Raji (cell line): ENCODE measurements around the gene DLGAP1.

Experiments
- POLR2A ChIP-seq: IDR thresholded peaks from 2 replicates; pipeline ENCODE4 v1.6.1; 2011; ENCODE audit warnings: low read depth, low read length, control low read depth; ENCODE audit not compliant: insufficient read depth

DLGAP1 gene

GRCh38 chr18:4233468-4233867 is 221.6 kb downstream of the DLGAP1 start:
- no peak for TF ChIP-seq POLR2A

DNA sequence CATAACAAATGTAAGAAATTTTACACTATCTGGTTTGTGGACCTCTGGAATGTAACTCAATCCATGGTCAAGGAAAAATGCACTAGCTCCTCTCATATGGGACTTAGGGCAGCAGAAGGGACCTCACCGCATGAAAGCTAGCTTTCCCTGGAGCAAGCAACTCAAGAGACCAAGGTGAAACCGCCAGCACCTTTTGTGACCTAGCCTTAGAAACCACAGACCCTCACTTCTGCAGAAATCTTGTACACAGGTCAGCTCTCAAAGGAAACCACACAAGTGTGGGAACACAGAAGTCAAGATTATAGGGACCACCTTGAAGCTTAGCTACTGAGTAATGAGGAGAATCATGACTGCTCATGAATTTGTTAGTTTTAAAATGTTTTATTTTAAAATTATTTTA is 222.5 kb downstream of the DLGAP1 start:
- TF ChIP-seq POLR2A = no peak

DNA sequence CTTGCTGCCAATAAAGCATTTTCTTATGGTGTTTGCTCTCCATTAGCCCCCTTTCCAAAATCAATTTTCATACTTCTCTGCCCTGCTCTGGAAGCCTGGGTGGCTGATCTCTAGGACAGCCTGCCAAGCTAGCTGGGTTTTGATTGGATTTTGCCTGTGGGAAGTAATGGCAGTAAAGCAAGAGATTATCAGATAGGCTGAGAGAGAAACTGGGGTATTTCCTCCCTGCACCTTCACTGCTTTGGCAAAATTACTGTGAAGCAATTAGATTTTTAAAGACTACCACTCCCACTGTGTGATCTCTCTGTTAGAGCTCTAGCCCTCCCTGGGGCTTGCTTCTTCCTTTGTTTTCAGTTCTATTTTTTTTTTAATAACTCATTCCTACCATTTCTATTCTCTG is 223.8 kb downstream of the DLGAP1 start:
- no peak for TF ChIP-seq POLR2A

DNA sequence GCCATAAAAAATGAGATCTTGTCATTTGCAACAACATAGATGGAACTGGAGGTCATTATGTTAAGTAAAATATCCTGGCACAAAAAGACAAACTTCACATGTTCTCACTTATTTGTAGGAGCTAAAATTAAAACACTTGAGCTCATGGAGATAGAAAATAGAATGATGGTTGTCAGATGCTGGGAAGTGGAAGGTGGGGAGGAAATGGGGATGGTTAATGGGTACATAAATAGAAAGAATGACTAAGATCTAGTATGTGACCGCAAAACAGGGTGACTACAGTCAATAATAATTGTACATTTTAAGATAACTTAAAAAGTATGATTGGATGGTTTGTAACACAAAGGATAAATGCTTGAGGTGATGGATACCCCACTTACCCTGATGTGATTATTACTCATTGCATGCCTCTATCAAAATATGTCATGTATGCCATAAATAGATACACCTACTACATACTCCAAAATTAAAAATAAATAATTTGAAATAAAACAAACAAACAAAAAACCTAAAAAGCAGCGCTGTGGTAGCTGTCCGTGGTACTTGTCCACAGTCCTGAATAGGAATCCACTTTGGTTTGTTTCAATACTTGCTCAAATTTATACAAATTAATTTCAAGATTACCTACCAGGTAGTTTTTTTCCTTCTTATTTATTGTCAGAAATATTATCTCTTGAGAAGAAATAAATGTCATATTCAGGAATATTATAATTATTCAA is 224.5 kb downstream of the DLGAP1 start:
- no peak for TF ChIP-seq POLR2A

- TF ChIP-seq POLR2A = no peak
Observed at GRCh38 chr18:4224031-4224704, 230.9 kb downstream of the DLGAP1 start.

DNA sequence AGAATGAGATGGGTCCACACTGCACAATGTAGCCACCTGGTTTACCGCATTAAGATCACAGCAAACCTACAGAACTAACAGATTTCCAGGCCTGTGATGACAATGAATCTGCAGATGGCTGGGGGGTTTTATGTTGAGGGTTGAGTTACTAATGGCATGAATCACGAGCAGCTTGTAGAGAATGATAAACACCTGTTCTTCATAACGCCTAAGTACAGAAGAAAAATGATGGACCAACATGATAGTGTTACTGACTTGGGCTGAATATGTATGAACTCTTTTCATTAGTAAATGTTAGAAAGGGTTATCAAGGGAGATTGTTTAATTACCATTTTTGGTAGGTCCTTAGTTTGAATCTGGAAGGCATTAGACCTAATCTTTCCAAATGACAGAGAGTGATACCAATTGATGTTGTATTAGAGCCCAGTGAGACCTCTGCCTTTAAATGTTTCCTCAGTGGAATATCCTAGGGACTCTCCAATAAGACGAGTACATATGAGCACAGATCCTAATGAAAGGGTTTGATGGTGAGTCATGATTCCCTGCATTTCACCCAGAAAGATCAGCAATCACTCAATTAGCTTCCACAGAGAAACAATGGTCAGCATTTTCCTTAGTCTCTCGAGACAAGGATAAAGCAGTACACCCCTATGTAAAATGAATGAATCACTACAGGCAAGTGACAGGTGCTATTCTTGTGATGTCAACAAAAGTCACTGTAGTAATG is 243.8 kb downstream of the DLGAP1 start:
- TF ChIP-seq POLR2A = no peak

- TF ChIP-seq POLR2A = no peak
Observed at GRCh38 chr18:4208366-4208765, 246.7 kb downstream of the DLGAP1 start.

DNA sequence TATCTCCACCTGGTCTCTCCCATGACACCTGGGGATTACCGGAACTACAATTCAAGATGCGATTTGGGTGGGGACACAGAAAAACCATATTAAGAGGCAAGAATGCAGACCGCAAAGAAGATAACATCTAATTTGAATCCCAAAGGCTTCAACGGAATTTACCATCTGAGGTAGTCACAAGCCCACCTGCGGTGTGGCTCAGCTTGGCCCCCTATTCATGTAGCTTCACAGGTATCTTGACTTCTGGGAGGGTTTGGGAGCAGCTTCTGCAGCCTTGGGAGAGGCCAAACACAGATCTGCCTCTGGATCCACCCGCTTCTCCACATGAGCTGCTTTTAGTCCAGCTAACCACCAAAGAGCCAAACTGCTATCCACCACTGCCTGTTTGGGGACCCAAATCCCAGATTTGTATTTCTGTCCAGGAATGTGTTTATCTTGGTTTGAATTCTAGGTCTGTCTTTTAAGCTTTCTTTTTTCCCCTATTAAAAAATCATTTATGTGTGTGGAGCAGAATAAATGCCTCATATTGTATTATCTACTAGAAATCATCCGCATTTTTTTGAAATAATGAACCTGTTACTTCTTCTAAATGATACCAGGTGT is 247.6 kb downstream of the DLGAP1 start:
- TF ChIP-seq POLR2A = no peak

DNA sequence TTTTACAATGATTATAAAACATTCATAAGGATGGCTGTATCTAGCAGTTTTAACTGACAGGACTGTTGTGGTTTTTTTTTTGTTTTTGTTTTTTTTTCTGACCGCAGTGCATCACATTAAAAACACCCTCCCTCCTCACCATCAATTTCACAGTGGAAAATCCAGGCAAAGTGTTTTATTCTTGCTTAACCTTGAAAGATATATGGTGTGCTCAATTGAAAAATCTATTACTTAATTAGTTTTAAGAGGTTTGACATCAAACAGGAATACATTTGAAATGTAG is 250.7 kb downstream of the DLGAP1 start:
- TF ChIP-seq POLR2A = no peak

DNA sequence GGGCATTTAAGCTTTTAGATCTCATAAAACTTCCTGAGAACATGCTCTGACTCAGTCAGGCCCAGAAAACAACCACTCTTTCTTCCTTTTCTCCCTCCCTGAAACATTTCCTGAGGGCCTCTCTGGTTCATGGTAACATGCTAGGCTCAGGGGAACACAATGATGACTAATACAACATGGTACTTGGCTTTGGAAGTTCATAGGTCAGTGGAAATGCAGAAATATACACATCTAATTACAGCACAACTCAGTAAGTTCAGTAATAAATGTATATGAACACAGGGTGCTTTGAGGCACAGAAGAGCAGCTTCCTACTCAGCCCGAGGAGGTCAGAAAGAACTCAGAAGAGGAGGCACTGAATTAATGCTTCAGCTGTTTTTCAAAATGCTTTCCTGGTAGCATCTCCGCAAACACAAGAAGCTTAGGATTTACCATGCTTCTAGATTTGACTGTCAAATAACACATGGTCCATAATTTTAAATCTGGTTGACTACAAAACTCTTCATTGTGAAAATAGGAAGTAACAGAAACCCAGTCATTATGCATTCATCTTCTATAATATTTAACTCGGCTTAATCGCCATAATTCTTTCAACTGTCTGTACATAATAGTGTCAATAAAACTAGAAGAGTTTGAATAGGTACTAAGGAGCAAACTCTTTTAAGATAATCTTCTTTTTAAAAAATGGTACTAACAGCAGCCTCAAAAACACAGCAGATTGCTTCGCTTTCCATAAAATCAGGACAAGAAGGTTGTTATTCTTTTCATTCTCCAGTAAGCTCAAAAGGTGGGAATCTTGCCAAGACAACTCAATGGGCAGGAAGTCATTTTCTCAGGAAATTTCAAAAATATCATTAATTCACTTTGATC is 251.3 kb downstream of the DLGAP1 start:
- no peak for TF ChIP-seq POLR2A

GRCh38 chr18:4200399-4200798 is 254.7 kb downstream of the DLGAP1 start:
- TF ChIP-seq POLR2A = no peak

- no peak for TF ChIP-seq POLR2A
Observed at GRCh38 chr18:4198956-4199355, 256.2 kb downstream of the DLGAP1 start.

DNA sequence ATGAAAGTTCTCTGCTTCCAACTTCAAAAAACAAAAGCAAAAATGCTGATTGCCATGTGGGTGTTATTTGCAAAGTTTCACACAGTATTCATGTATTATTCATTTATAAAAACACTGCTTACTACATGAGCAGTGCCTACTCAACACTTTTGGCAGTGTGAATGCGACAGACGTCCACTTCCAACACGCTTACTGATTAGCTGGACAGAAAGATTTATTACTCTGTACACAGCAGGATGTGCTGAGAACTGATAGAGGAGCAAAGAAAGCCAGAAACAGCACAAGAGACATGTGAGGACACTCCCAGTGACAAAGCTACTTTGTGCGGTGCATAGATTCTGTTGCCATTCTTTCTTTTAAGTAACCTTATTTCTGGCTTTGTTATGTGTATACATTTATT is 258.8 kb downstream of the DLGAP1 start:
- TF ChIP-seq POLR2A = no peak

DNA sequence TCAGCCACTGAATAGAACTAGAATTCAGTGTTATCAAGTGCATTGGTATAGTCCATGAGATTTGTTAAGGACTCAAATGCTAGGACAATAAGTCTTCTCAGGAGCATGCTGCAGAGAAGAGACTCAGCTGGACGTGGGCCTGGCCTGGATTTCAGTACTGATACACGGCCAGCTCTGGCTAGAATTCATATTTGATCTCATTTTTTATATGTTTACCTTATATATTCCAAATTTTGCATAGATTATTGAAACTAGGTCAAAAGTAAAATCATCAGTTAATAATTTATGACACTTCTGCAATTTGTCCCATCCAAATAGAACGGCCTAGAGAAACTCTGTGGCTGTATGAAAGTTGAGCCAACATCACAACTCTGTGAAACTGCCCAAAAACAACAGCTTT is 262.0 kb downstream of the DLGAP1 start:
- no peak for TF ChIP-seq POLR2A
